Measurements from ENCODE around the gene DPYD.
A peak's percentile ranks its signal among the peaks of the same experiment; 100 is the strongest.

Gene DPYD

DNA sequence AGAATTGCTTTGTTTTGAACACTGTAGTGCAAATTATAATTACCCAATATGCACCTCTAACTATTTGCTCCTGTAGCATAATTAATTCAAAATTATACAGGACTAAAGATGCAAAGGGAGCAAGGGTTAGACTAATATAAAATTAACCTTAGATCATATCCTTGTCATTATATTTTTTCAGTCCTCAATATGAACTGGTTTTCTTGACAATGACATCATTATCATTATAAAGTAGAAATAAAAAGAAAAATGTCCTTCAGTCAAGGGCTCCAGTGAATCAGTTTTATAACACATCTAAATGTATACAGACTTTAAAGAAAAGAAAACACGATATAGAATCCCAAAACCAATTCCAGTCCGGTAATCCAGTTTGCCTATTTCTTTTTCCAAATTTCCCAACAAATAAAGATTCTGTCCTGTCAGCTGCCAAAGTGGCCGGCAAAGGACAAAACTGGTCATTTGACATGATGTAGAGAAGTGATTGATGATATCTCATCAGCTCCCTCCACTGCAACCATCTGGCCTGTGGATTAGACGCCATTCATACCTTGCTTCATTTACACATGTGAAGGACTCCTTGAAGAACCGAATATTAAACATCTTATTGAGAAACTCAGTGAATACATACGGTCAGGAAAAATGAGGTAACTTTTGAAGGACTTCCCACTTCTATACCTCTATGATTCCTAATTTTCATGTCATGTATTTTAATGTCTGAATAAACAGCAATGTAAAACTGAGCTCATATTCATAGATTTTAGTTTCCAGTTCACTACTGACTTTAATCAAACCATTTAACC lies 15.5 kb downstream of the DPYD start:
- H3K4me3 ChIP-seq (ENCODE audit: severe bottlenecking) = no peak overlapping the region
- no peaks in the 10 kb centered on the region for H3K9me3 ChIP-seq (ENCODE audit: severe bottlenecking)
- no peaks in the 10 kb centered on the region for H3K36me3 ChIP-seq (ENCODE audit: low read depth)
- no peak for ATAC-seq (ENCODE audit: low read depth)
- DNase-seq (ENCODE audit: low spot score) = no peak
- H3K27me3 ChIP-seq (ENCODE audit: insufficient read depth, poor library complexity, severe bottlenecking) = no peaks in the 10 kb centered on the region
- no peak for TF ChIP-seq CTCF (IDR thresholded peaks at IDR 0.05; ENCODE audit: poor library complexity, severe bottlenecking)
- H3K4me1 ChIP-seq (ENCODE audit: insufficient read depth, poor library complexity, severe bottlenecking) = peaks cover 70% of the 10 kb centered on the region
- H3K27ac ChIP-seq (ENCODE audit: poor library complexity, severe bottlenecking) = peak overlapping the region; percentile 90

GRCh38 chr1:97904534-97904933 lies 16.3 kb downstream of the DPYD start:
- no peaks in the 10 kb centered on the region; the same call in 1 of the 2 replicates for H3K36me3 ChIP-seq (ENCODE audit: low read depth)
- peaks cover 70% of the 10 kb centered on the region for H3K4me1 ChIP-seq (ENCODE audit: insufficient read depth, poor library complexity, severe bottlenecking)
- ATAC-seq (ENCODE audit: low read depth) (peak; percentile 69), DNase-seq (ENCODE audit: low spot score) (no peak)
- H3K27ac ChIP-seq (ENCODE audit: poor library complexity, severe bottlenecking) = peak overlapping the region; percentile 90
- no peak for TF ChIP-seq CTCF (IDR thresholded peaks at IDR 0.05; ENCODE audit: poor library complexity, severe bottlenecking)
- H3K9me3 ChIP-seq (ENCODE audit: severe bottlenecking) = no peaks in the 10 kb centered on the region
- no peak overlapping the region for H3K4me3 ChIP-seq (ENCODE audit: severe bottlenecking)
- no peaks in the 10 kb centered on the region for H3K27me3 ChIP-seq (ENCODE audit: insufficient read depth, poor library complexity, severe bottlenecking)

GRCh38 chr1:97903626-97904025 lies 17.2 kb downstream of the DPYD start:
- H3K4me1 ChIP-seq (ENCODE audit: insufficient read depth, poor library complexity, severe bottlenecking) = peaks cover 70% of the 10 kb centered on the region
- no peaks in the 10 kb centered on the region for H3K9me3 ChIP-seq (ENCODE audit: severe bottlenecking)
- DNase-seq (ENCODE audit: low spot score) (no peak), ATAC-seq (ENCODE audit: low read depth) (no peak)
- peak overlapping the region; percentile 90 for H3K27ac ChIP-seq (ENCODE audit: poor library complexity, severe bottlenecking)
- H3K4me3 ChIP-seq (ENCODE audit: severe bottlenecking) = no peak overlapping the region
- no peaks in the 10 kb centered on the region for H3K27me3 ChIP-seq (ENCODE audit: insufficient read depth, poor library complexity, severe bottlenecking)
- no peaks in the 10 kb centered on the region; the same call in 1 of the 2 replicates for H3K36me3 ChIP-seq (ENCODE audit: low read depth)
- no peak for TF ChIP-seq CTCF (IDR thresholded peaks at IDR 0.05; ENCODE audit: poor library complexity, severe bottlenecking)

DNA sequence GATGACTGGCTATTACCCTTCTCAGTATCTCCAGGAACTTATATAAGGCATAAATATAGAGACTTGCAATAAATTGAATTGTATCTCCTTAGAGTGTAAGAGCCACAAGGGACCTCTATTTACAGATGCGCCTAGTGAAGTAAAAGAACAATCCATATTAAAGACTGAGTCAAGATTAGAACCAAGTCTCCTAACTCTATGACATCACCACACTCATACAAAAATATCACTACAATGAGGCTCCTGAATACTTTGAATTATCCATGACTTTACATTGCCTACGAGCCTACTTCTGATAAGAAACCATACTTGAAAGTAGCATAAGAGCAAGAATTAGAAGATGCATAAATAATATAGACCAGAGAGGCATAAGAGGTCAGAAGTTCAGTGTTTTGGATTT lies 18.8 kb downstream of the DPYD start:
- no peaks in the 10 kb centered on the region for H3K9me3 ChIP-seq (ENCODE audit: severe bottlenecking)
- no peak for TF ChIP-seq CTCF (IDR thresholded peaks at IDR 0.05; ENCODE audit: poor library complexity, severe bottlenecking)
- DNase-seq (ENCODE audit: low spot score) = no peak

More for the DNA sequence above, 18.8 kb downstream of the DPYD start:
- Histone ChIP-seq H3K36me3 (ENCODE audit: low read depth) (no peaks in the 10 kb centered on the region; the same call in 1 of the 2 replicates), H3K4me1 (ENCODE audit: insufficient read depth, poor library complexity, severe bottlenecking) (peaks cover 64% of the 10 kb centered on the region), H3K27me3 (ENCODE audit: insufficient read depth, poor library complexity, severe bottlenecking) (no peaks in the 10 kb centered on the region), H3K4me3 (ENCODE audit: severe bottlenecking) (no peak overlapping the region), H3K27ac (ENCODE audit: poor library complexity, severe bottlenecking) (peak overlapping the region; percentile 47)
- no peak for ATAC-seq (ENCODE audit: low read depth)

Data from RWPE2 (cell line).